Breast epithelium (tissue), 4 donors: ENCODE results near the gene CTRL. TPM values are rescaled to one million over a fixed set of nuclear protein-coding genes. Genes with fewer than 3 reads are reported as not detected.
A peak's percentile ranks its signal among the peaks of the same experiment; 100 is the strongest.

Experiments used
- DNase-seq, 2 donors: peaks; one replicate each; pipeline ENCODE4 v3.0.0-alpha.2; 2019; ENCODE audit warnings: low spot score in 2 of 2
- H3K27ac ChIP-seq, 2 donors: fragments of 200-600 bp; sonication (generic) in 1 of 2; one replicate each; pipeline ENCODE4 v1.5.1; 2016 to 2019; ENCODE audit warnings: mild to moderate bottlenecking in 1 of 2
- H3K27me3 ChIP-seq, 2 donors: fragments of 200-600 bp; sonication (generic) in 1 of 2; one replicate each; pipeline versions ENCODE4 v1.5.1 to v1.6.0; 2017 to 2019; ENCODE audit warnings: control low read depth in 1 of 2, mild to moderate bottlenecking in 1 of 2
- H3K36me3 ChIP-seq: fragments of 200-600 bp; one replicate; pipeline ENCODE4 v1.5.1; 2019
- H3K4me1 ChIP-seq, 2 donors: fragments of 200-600 bp; sonication (generic); one replicate each; pipeline ENCODE4 v1.5.1; 2016 to 2019; ENCODE audit warnings: control low read depth in 1 of 2
- H3K4me3 ChIP-seq, 3 donors: fragments of 200-600 bp; sonication (generic); 1 replicate in 2 of 3; 2 replicates in 1 of 3; pipeline ENCODE4 v1.5.1; 2016 to 2019; ENCODE audit warnings: mild to moderate bottlenecking in 3 of 3, moderate library complexity in 2 of 3
- H3K9me3 ChIP-seq, 2 donors: fragments of 200-600 bp; sonication (generic) in 1 of 2; one replicate each; pipeline ENCODE4 v1.5.1; 2016 to 2019; ENCODE audit warnings: control low read depth in 1 of 2
- POLR2A ChIP-seq: fragments of 450-650 bp; IDR thresholded peaks from one replicate; pipeline ENCODE4 v1.6.1; 2016; ENCODE audit warnings: antibody characterized with exemption, mild to moderate bottlenecking, moderate library complexity
- POLR2AphosphoS5 ChIP-seq, 3 donors: sonication (generic); formaldehyde crosslinking; IDR thresholded peaks; one replicate each; pipeline ENCODE4 v1.6.1; 2017; ENCODE audit warnings: antibody characterized with exemption in 3 of 3
- intact Hi-C: fragments of 100-400 bp; cut with DNase I; formaldehyde crosslinking; loops from one replicate; pipeline ENCODE4 v1.15.1; 2023; ENCODE audit warnings: low total_unique reads
- total RNA-seq, 3 donors: library from RNA; depleted of rRNA; stranded (reverse); fragments of >200 nt; gene quantifications; one replicate each; pipeline ENCODE4 v1.1.0, GENCODE V29; 2016
- TF ChIP-seq, protein P1 (sequence below), 3 donors: fragments of 450-650 bp; IDR thresholded peaks; one replicate each; pipeline ENCODE4 v1.5.1; 2016 to 2017; ENCODE audit warnings: antibody characterized with exemption in 3 of 3, mild to moderate bottlenecking in 3 of 3, moderate library complexity in 3 of 3

CTRL gene
- total RNA-seq, 3 donors from 2014 or later, result 1.0 to 2.6 (median 1.8) TPM

DNA sequence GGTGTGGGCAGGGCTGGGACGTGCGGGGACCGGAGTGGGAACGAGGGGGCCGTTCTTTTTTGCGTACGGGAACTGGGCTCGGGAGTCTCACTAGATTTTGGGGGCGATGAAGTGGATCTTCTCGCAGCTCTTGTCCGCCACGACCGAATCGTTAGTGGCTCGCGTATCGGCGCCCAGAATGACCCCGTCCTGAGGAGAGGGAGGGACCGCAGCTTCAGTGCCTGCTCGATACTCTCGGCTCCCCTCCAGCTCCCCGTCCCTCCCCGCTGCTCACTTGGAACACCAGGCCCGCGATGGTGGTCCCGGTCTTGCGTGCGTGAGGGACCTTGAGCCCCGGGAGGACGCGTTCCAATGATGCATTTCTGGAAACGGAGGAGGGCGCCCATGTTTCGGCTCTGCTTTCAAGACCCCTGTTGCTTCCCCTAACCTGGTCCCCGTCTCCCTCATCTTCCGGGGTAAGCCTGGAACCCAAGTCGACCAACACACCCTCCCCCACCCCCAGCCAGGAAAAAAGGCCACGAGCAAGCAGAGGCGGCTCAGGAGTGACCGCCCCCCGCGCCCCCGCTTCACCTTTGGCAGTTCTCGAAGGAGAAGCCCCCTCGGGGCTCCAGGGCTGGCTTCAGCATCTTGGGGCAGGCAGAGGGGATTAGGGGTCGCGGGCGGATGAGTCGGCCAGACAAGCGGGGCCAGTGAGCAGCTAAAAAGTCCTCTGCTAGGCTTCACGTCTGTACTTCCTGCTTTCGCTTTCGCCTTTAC is 4.6 kb upstream of the CTRL start, which contains the start of gene PSMB10:
Gene PSMB10 (minus strand): TSS at position 727 of the 756 bp plus-strand sequence. CDS start 101 bp downstream, at position 626.
- no peak for DNase-seq
- H3K4me3 ChIP-seq, result peak within 1 kb of the TSS; percentile 84 to 89 (median 86)
- peak within 1 kb of the TSS; percentile 89 to 98 for H3K27ac ChIP-seq
- H3K36me3 ChIP-seq, result no peaks in the 10 kb centered on the region
- H3K9me3 ChIP-seq, result no peaks in the 10 kb centered on the region
- peaks cover 9 to 12% of the 10 kb centered on the region in 2 donors for H3K4me1 ChIP-seq
- H3K27me3 ChIP-seq, result no peaks in the 10 kb centered on the region
- TF ChIP-seq POLR2AphosphoS5 (IDR thresholded peaks at IDR 0.05) (no peak), POLR2A (no peak)
- TF ChIP-seq, protein P1, sequence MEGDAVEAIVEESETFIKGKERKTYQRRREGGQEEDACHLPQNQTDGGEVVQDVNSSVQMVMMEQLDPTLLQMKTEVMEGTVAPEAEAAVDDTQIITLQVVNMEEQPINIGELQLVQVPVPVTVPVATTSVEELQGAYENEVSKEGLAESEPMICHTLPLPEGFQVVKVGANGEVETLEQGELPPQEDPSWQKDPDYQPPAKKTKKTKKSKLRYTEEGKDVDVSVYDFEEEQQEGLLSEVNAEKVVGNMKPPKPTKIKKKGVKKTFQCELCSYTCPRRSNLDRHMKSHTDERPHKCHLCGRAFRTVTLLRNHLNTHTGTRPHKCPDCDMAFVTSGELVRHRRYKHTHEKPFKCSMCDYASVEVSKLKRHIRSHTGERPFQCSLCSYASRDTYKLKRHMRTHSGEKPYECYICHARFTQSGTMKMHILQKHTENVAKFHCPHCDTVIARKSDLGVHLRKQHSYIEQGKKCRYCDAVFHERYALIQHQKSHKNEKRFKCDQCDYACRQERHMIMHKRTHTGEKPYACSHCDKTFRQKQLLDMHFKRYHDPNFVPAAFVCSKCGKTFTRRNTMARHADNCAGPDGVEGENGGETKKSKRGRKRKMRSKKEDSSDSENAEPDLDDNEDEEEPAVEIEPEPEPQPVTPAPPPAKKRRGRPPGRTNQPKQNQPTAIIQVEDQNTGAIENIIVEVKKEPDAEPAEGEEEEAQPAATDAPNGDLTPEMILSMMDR (IDR thresholded peaks at IDR 0.05), result no peak
- intact Hi-C loops, result no loop called here

DNA sequence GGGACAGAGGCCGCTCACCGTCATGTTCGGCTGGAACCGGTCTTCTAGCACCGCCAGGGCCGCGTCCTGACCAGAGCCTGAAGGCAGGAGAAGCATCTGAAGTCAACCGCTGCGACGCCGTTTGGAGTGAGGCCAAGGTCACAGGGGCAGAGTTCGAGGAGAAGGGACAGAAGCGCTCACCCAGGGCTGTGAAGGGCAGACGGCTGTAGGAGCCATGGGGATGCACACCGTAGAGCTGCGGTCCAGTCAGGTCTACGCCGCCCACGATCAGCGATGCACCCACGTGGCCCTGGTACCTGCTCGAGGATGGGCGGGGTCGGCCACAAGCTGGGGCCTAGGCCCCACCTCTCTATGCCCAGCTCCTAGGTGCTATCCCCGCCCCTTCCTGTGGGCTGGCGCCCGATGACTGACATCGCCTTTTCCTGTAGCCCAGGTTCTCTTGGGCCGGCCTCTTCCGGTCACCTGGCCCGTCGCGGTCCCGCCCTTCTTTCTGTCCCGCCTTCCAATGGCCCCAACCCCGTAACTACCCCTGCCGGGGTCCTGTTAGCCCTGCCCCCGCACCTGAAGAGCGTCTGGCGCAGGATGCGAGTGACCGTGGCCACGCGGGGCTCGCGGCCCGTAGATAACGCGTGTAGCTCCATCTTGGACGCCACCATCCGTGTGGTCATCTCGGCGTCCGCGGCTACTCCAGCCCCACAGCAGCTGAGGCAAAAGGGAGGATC is 3.9 kb upstream of the CTRL start:
- peak; percentile 95 to 97 for DNase-seq
- H3K36me3 ChIP-seq, result no peaks in the 10 kb centered on the region
- no peaks in the 10 kb centered on the region for H3K27me3 ChIP-seq
- no peaks in the 10 kb centered on the region for H3K9me3 ChIP-seq
- intact Hi-C loops, result no loop called here
- peak overlapping the region; percentile 89 to 98 for H3K27ac ChIP-seq
- peak; percentile 77 for TF ChIP-seq POLR2A
- peak; percentile 86 to 92 (median 90) for TF ChIP-seq POLR2AphosphoS5 (IDR thresholded peaks at IDR 0.05)
- TF ChIP-seq, protein P1 (IDR thresholded peaks at IDR 0.05), result peak in 1 of 3 donors; percentile 8
- H3K4me1 ChIP-seq, result peaks cover 9 to 12% of the 10 kb centered on the region in 2 donors
- H3K4me3 ChIP-seq, result peak overlapping the region; percentile 84 to 89 (median 86)

DNA sequence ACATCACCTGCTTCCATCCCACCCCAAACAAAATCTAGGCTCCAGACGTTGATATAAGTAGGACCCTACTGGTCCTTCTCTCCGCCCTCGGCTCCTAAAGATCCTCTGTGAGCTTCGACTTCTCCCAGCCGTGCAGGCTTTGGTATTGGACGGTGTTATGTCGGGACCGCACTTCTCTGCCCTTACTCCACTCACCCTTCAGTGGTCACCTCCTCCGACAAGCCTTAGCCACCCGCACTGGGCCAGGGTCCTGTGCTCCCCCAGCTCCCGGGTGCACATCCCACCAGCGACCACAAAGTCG is 3.4 kb upstream of the CTRL start:
- no peaks in the 10 kb centered on the region for H3K27me3 ChIP-seq
- H3K4me1 ChIP-seq, result peaks cover 9 to 12% of the 10 kb centered on the region in 2 donors
- H3K4me3 ChIP-seq, result peak overlapping the region; percentile 84 to 89 (median 86)
- TF ChIP-seq POLR2A (no peak), POLR2AphosphoS5 (IDR thresholded peaks at IDR 0.05) (no peak)
- TF ChIP-seq, protein P1 (IDR thresholded peaks at IDR 0.05), result no peak
- DNase-seq, result no peak
- intact Hi-C loops, result no loop called here
- H3K27ac ChIP-seq, result peak overlapping the region; percentile 89 to 98
- H3K9me3 ChIP-seq, result no peaks in the 10 kb centered on the region
- no peaks in the 10 kb centered on the region for H3K36me3 ChIP-seq

DNA sequence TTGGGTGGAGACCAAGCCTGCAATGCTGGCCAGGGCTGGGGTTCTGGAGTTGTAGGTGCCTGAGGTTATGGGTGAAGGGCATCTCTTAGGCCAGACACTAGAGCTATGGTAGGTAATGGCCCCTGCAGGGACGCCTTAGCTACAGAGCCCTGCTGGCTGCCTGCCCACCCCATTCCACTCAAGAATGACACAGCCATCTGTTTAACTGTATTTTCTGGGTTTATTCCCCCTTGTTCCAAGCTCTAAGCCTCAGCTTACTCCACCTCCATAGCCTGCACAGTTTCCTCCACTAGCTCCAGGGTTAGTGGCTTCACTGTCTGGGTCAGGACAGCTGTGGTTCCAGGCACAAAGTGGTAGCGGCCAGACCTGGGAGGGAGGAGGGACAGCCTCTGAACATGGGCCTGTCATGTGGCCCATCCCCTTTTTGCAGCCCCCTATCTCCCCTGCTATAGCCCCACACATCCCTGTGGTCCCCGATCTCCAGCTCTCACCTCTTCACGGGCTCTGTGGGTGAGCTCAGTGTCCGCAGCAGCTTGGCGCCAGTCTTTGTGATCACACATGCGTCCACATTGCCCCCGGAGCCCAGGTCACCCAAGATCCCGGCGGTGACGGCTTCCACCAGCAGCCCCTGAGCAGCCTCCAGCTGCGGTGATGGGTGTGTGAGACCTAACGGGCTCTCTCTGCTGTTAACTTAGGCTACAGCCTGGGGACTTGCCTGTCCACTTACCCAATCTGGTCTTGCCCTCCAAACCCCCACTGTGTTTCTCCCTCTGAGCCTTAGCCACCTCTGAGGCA is 2.8 kb upstream of the CTRL start:
- Histone ChIP-seq H3K27ac (peak overlapping the region in 1 of 2 donors; percentile 89), H3K4me1 (peaks cover 9 to 12% of the 10 kb centered on the region in 2 donors), H3K27me3 (no peaks in the 10 kb centered on the region), H3K4me3 (peak overlapping the region in 2 of 3 donors; percentile 86 to 89), H3K9me3 (no peaks in the 10 kb centered on the region), H3K36me3 (no peaks in the 10 kb centered on the region)
- no peak for DNase-seq
- TF ChIP-seq POLR2A, result no peak
- TF ChIP-seq, protein P1 (IDR thresholded peaks at IDR 0.05), result no peak
- no peak for TF ChIP-seq POLR2AphosphoS5 (IDR thresholded peaks at IDR 0.05)
- intact Hi-C loops, result no loop called here
